HG03064 (cell line): ENCODE data around the gene ZNF618.
"Not testable (repeated sequence)": the region's sequence is repeated elsewhere in the genome, so short reads cannot be mapped to it uniquely, and the experiment has no call there.

ENCODE experiments used
- ATAC-seq: cut with Tn5 transposase; IDR thresholded peaks from one replicate; pipeline ENCODE4 v1.9.1; 2021; ENCODE audit warnings: low read depth; ENCODE audit not compliant: unreplicated experiment

The ZNF618 gene

GRCh38 chr9:114075602-114076001 is 199.5 kb downstream of the ZNF618 start:
- ATAC-seq, result no peak

GRCh38 chr9:114076237-114077161 is 200.4 kb downstream of the ZNF618 start:
- ATAC-seq, result no peak

- ATAC-seq, result no peak
Measured at GRCh38 chr9:114077162-114077837, 201.2 kb downstream of the ZNF618 start.

DNA sequence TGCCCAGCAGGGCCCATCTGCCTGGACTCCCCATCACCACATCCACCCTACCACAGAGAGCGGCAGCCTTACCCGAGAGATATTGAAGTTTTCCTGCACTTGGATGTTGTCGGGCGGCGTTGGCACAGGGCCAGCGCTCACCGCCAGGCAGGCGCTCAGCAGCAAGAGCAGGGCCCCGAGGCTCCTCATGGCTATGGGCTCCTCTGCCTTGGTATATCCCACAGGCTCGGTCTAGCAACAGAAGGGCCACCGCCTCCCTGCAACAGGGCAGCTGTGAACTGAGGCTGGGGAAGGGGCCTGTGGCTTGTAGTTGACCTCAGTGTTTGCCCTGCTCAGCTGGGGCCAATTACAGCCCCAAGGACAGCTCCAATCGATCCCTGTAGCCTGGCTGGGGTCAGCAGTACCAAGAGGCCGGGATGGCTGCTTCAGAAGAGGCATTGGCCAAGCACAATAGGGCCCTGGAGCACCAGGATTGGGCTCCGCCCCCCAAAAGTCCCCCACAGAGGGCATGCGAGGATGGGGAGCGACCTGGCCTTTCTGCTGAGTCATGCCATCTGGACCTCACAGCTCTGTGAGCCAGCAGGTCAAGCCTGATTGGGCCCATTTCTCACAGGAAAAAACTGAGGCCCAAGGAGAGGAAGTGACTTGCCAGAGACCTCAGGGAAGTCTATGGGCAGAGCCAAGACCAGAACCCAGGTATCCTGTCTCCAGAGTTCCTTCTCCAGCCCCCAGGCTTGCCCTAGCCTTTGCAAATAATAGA is 202.1 kb downstream of the ZNF618 start, which contains the start of gene AMBP:
Gene AMBP (minus strand): TSS at position 280 of the 760 bp plus-strand sequence. CDS start 91 bp downstream, at position 189.
- no peak for ATAC-seq

- ATAC-seq, result no peak
Measured at GRCh38 chr9:114078781-114079156, 202.7 kb downstream of the ZNF618 start.

GRCh38 chr9:114080195-114080772 is 204.2 kb downstream of the ZNF618 start:
- no peak for ATAC-seq

DNA sequence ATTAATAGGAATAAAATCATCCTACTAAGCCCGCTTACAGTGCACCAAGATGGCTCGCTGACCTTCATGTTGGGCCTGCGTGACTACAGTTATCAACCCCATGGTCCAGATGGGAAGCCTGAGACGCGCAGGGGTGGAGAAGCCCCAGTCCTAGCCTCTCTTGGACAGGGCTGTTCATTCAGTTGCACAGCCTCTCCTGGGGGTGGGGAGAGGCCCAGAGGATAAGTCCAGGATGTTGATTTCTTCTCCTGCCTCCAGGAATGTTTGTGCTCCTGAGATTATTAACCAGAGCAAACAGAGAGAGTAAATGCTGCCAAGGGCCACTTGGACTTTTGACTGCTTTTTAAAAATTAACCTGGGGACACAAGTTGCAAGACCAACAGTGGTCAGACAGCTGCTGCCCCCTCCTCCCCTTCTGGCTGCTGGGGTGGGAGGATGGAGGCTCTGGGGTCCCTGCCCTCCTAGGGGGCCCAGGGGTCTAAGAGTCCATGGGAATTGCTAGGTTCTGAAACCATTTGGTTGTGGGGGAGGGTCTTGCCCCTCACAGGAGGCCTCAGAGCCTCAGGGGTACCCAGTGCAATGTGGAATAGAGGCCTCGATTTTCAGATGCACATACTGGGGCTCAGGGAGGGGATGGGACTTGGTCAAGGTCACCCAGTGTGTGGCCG is 204.8 kb downstream of the ZNF618 start:
- ATAC-seq, result no peak

- ATAC-seq, result no peak
Measured at GRCh38 chr9:114081441-114082016, 205.4 kb downstream of the ZNF618 start.

DNA sequence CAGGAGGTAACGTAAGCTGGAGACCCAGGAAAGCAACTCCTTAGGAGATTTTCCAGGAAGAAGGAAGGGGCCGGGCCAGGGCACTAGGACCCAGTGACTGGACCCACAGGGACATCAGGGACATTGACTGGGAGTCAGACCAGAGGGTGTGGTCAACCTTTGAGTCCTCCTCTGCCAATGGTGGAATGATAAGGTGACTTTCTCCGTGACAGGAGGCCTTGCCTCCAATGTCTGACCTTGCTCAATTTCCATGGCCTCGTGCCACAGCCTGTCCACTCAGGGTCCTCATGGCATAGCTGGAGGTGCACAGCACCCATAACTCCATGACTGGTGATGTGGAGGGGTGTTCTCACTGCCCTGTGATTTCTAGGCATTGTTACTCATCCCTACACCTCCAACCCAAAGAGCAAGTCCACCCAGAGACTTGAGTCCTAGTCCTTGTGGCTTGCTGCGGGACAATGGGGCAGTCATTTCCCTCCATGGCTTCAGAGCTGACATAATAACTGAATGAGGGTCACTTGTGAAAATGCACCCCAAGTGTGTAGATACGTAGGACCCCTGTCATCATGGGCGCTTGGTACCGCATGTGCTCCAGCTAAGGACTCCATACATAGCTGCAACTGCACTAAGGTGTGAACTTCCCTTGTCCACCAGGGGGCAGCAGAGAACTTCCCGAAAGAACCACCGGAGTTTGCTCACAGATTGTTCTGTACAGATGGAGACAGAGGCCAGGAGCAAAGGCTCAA is 206.1 kb downstream of the ZNF618 start:
- ATAC-seq, result peak; percentile 86

- ATAC-seq, result not testable (repeated sequence)
Measured at GRCh38 chr9:114082763-114083412, 206.8 kb downstream of the ZNF618 start.

- no peak for ATAC-seq
Measured at GRCh38 chr9:114083666-114084065, 207.6 kb downstream of the ZNF618 start.

GRCh38 chr9:114084282-114085073 is 208.4 kb downstream of the ZNF618 start:
- ATAC-seq, result no peak

GRCh38 chr9:114085387-114085789 is 209.3 kb downstream of the ZNF618 start:
- no peak for ATAC-seq

DNA sequence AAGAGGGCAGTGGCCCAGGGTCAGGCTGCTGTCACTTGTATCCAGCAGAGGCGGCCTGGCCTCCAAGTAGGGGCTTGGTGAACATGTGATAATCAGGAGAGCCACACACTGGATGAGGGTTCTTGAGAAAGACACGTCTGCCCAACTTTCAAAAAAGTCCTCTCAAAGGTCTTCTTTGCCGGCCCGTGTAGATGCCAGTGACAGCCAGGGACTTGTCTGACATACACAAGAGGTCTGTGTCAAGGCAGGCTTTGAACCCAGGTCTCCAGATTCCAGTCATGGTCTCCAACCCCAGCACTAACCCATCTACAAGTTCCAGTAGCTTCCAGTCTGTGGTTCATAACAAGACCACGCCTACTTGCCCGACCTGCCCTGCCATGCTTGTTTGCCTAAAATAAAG is 209.9 kb downstream of the ZNF618 start:
- no peak for ATAC-seq

- ATAC-seq, result no peak
Measured at GRCh38 chr9:114086607-114087006, 210.5 kb downstream of the ZNF618 start.

GRCh38 chr9:114087721-114088120 is 211.6 kb downstream of the ZNF618 start:
- ATAC-seq, result no peak

- ATAC-seq, result no peak
Measured at GRCh38 chr9:114088571-114089170, 212.6 kb downstream of the ZNF618 start.
